ENCODE data around the gene PTCRA. TPM values are rescaled to one million over a fixed set of nuclear protein-coding genes. Genes with fewer than 3 reads are reported as not detected.
"Not testable (repeated sequence)": the region's sequence is repeated elsewhere in the genome, so short reads cannot be mapped to it uniquely, and the experiment has no call there.

The PTCRA gene
- total and polyA plus RNA-seq, 8 donors: 0.38 to 2.1 (median 0.67) TPM; not detected in 1

GRCh38 chr6:42898891-42899361 is 16.9 kb upstream of the PTCRA start:
- no peaks in the 10 kb centered on the region for H3K36me3 ChIP-seq
- peak; percentile 74 for TF ChIP-seq CTCF (IDR thresholded peaks at IDR 0.05)
- no peak overlapping the region for H3K4me3 ChIP-seq
- DNase-seq: peak in 3 of 4 donors; percentile 46 to 69 (median 61)
- no peak for ATAC-seq
- no peaks in the 10 kb centered on the region for H3K27me3 ChIP-seq
- H3K9me3 ChIP-seq: no peaks in the 10 kb centered on the region
- no peak overlapping the region for H3K27ac ChIP-seq
- intact Hi-C loops (cut with DNase I): no loop called here
- H3K4me1 ChIP-seq: peaks cover 8% of the 10 kb centered on the region in 2 donors

DNA sequence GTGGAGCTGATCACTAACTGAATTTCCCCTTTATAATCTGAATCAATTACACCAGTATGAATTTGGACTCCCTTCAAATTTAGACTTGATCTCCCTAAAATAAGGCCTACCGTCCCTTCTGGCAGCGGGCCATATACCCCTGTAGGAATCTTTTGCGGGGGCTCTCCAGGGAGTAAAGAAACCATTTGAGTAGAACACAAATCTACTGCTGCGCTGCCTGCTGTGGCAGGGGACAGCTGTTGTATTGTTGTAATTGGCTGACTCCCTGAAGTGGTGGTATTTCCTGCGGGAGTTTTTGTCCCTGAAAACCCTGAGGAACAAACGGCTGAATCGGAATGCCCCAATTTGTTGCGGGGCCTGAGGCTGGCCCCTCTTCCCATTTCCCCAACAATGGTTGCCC is 16.0 kb upstream of the PTCRA start:
- ATAC-seq: no peak
- no peaks in the 10 kb centered on the region for H3K9me3 ChIP-seq
- H3K4me1 ChIP-seq: peaks cover 8% of the 10 kb centered on the region in 2 donors
- no peaks in the 10 kb centered on the region for H3K27me3 ChIP-seq
- no peak overlapping the region for H3K4me3 ChIP-seq
- no peaks in the 10 kb centered on the region for H3K36me3 ChIP-seq
- peak in 1 of 4 donors; percentile 49 for DNase-seq
- TF ChIP-seq CTCF (IDR thresholded peaks at IDR 0.05): no peak
- intact Hi-C loops (cut with DNase I): loop anchor here in 1 of 2 donors (10.0 kb wide), 1 partner anchor 245 kb away; no protein-coding TSS in a partner anchor
- no peak overlapping the region for H3K27ac ChIP-seq

DNA sequence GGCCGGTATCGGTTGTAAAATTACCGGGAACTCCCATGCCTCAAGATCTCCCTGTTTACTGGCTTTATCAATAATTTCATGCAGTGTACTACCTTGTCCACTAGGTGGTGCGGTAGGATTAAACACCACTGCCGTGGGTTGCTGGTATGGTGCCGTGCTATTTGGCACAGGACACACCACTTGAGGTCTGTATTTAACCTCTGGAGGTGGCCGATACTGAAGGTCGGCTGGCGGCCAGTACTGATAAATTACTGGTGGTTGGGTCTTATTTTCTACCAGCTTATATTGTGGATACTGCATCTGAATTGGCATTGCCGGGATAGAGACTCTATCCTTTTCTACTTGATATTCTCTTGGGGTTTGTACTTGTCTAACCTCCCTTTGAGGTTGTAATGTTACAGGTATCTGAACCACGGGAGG is 14.3 kb upstream of the PTCRA start:
- Histone ChIP-seq H3K27me3 (no peaks in the 10 kb centered on the region), H3K4me3 (no peak overlapping the region), H3K9me3 (no peaks in the 10 kb centered on the region), H3K36me3 (no peaks in the 10 kb centered on the region), H3K4me1 (peaks cover 8% of the 10 kb centered on the region in 2 donors), H3K27ac (no peak overlapping the region)
- ATAC-seq (peak; percentile 100), DNase-seq (peak in 3 of 4 donors; percentile 77 to 87 (median 78))
- TF ChIP-seq CTCF (IDR thresholded peaks at IDR 0.05): peak; percentile 80 to 81
- intact Hi-C loops (cut with DNase I): loop anchor here in 1 of 2 donors (10.0 kb wide), 1 partner anchor 243 kb away; no protein-coding TSS in a partner anchor

DNA sequence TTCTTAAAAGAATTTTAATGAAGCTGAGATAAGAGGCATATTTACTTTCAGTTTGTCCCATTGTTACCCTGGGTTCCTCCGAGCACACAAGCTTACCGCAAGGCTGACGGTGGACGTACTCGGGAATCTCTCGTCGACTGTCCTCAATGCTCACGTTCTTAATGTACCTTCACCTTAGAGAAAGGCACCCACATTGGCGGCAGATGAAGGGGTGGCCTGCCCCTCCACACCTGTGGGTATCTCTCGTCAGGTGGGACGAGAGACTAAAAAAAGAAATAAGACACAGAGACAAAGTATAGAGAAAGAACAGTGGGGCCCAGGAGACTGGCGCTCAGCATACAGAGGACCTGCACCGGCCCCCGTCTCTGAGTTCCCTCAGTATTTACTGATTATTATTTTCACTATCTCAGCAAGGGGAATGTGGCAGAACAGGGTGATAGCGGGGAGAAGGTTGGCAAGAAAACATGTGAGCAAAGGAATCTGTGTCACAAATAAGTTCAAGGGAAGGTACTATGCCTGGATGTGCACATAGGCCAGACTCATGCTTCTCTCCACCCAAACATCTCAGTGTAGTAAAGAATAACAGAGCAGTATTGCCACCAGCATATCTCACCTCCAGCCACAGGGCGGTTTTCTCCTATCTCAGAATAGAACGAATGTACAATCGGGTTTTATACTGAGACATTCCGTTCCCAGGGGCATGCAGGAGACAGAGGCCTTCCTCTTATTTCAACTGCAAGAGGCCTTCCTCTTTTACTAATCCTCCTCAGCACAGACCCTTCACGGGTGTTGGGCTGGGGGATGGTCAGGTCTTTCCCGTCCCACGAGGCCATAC is 13.2 kb upstream of the PTCRA start:
- DNase-seq, H3K36me3 ChIP-seq, H3K4me1 ChIP-seq, H3K27ac ChIP-seq, H3K4me3 ChIP-seq, ATAC-seq, H3K9me3 ChIP-seq, H3K27me3 ChIP-seq: not testable (repeated sequence)
- intact Hi-C loops (cut with DNase I): loop anchor here in 1 of 2 donors (10.0 kb wide), 1 partner anchor 242 kb away; no protein-coding TSS in a partner anchor

GRCh38 chr6:42904467-42904866 is 11.4 kb upstream of the PTCRA start:
- Histone ChIP-seq H3K36me3 (no peaks in the 10 kb centered on the region), H3K27me3 (no peaks in the 10 kb centered on the region), H3K4me1 (peaks cover 8% of the 10 kb centered on the region in 2 donors), H3K27ac (no peak overlapping the region), H3K9me3 (no peaks in the 10 kb centered on the region), H3K4me3 (no peak overlapping the region)
- no peak for TF ChIP-seq CTCF (IDR thresholded peaks at IDR 0.05)
- DNase-seq (no peak), ATAC-seq (no peak)
- intact Hi-C loops (cut with DNase I): loop anchor here in 1 of 2 donors (10.0 kb wide), 1 partner anchor 240 kb away; no protein-coding TSS in a partner anchor

Data from left lung (tissue), 10 donors.